Measurements from ENCODE around the gene MATN4. TPM values are rescaled to one million over a fixed set of nuclear protein-coding genes. Genes with fewer than 3 reads are reported as not detected.

MATN4 gene
- total and polyA plus RNA-seq, 4 donors = 0.14 to 0.49 (median 0.35) TPM

GRCh38 chr20:45316150-45317080 lies 8.3 kb upstream of the MATN4 start:
- H3K27ac ChIP-seq (ENCODE audit: low read depth in 1 of 2, low read length in 1 of 2) = no peak overlapping the region
- no peak for TF ChIP-seq CTCF (IDR thresholded peaks at IDR 0.05; ENCODE audit: control extremely low read depth, extremely low read depth)
- no peak overlapping the region for H3K9ac ChIP-seq (ENCODE audit: insufficient read depth in 1 of 2, low read length in 2 of 2)
- no peak overlapping the region for H3K4me3 ChIP-seq
- peaks cover 0 to 47% (median 17%) of the 10 kb centered on the region in 3 donors for H3K27me3 ChIP-seq (ENCODE audit: control insufficient read depth in 3 of 3, insufficient read depth in 3 of 3, low read length in 2 of 3)
- no peaks in the 10 kb centered on the region for H3K4me1 ChIP-seq (ENCODE audit: control insufficient read depth in 5 of 5, insufficient read depth in 5 of 5, low read length in 5 of 5)
- WGBS, 2 donors = 26 to 31% methylated on average over 69 to 71 of the region's 71 CpGs
- no peak for ATAC-seq (ENCODE audit: insufficient read depth, low FRiP score)
- no peaks in the 10 kb centered on the region for H3K9me3 ChIP-seq (ENCODE audit: control insufficient read depth in 4 of 4, insufficient read depth in 3 of 4, low read length in 3 of 4)
- no peak for DNase-seq
- no peaks in the 10 kb centered on the region for H3K36me3 ChIP-seq (ENCODE audit: control insufficient read depth in 4 of 4, insufficient read depth in 4 of 4, low read length in 4 of 4)

- Histone ChIP-seq H3K27ac (ENCODE audit: low read depth in 1 of 2, low read length in 1 of 2) (no peak overlapping the region), H3K4me1 (ENCODE audit: control insufficient read depth in 5 of 5, insufficient read depth in 5 of 5, low read length in 5 of 5) (no peaks in the 10 kb centered on the region), H3K4me3 (no peak overlapping the region), H3K9ac (ENCODE audit: insufficient read depth in 1 of 2, low read length in 2 of 2) (no peak overlapping the region), H3K36me3 (ENCODE audit: control insufficient read depth in 4 of 4, insufficient read depth in 4 of 4, low read length in 4 of 4) (no peaks in the 10 kb centered on the region), H3K27me3 (ENCODE audit: control insufficient read depth in 3 of 3, insufficient read depth in 3 of 3, low read length in 2 of 3) (peaks cover 0 to 47% (median 25%) of the 10 kb centered on the region in 3 donors), H3K9me3 (ENCODE audit: control insufficient read depth in 4 of 4, insufficient read depth in 3 of 4, low read length in 3 of 4) (no peaks in the 10 kb centered on the region)
- DNase-seq (no peak), ATAC-seq (ENCODE audit: insufficient read depth, low FRiP score) (no peak)
- WGBS, 2 donors = 91 to 92% methylated on average over 4 of the region's 4 CpGs
- no peak for TF ChIP-seq CTCF (IDR thresholded peaks at IDR 0.05; ENCODE audit: control extremely low read depth, extremely low read depth)
Measured at GRCh38 chr20:45315672-45316071, 7.6 kb upstream of the MATN4 start.

DNA sequence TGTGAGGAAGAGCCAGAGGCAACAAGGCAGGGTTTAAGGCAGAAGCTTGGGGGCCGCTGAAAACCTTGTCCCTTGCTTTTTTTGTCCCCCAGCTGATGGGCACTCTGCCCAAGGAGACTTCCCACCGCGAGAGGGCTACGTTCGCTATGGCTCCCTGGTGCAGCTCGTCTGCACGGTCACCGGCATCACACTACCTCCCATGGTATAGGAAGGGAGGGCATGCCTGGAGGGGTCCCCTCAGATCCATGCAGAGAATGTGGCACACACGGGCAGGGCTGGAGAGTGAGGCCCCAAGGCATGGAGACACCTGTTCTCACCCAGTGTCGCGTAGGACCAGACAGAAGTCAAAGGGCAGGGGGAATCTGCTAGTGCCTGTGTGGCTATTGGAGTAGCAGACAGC lies 5.8 kb upstream of the MATN4 start:
- Histone ChIP-seq H3K36me3 (ENCODE audit: control insufficient read depth in 4 of 4, insufficient read depth in 4 of 4, low read length in 4 of 4) (no peaks in the 10 kb centered on the region), H3K27ac (ENCODE audit: low read depth in 1 of 2, low read length in 1 of 2) (no peak overlapping the region), H3K27me3 (ENCODE audit: control insufficient read depth in 3 of 3, insufficient read depth in 3 of 3, low read length in 2 of 3) (peaks cover 0 to 47% (median 25%) of the 10 kb centered on the region in 3 donors), H3K4me1 (ENCODE audit: control insufficient read depth in 5 of 5, insufficient read depth in 5 of 5, low read length in 5 of 5) (no peaks in the 10 kb centered on the region), H3K9me3 (ENCODE audit: control insufficient read depth in 4 of 4, insufficient read depth in 3 of 4, low read length in 3 of 4) (no peaks in the 10 kb centered on the region), H3K4me3 (no peak overlapping the region), H3K9ac (ENCODE audit: insufficient read depth in 1 of 2, low read length in 2 of 2) (no peak overlapping the region)
- DNase-seq (no peak), ATAC-seq (ENCODE audit: insufficient read depth, low FRiP score) (no peak)
- no peak for TF ChIP-seq CTCF (IDR thresholded peaks at IDR 0.05; ENCODE audit: control extremely low read depth, extremely low read depth)
- 86 to 92% methylated on average over 11 of the region's 11 CpGs for WGBS, 2 donors
